Transverse colon (tissue), 4 donors: ENCODE results near the gene KRTAP10-1. TPM values are rescaled to one million over a fixed set of nuclear protein-coding genes. Genes with fewer than 3 reads are reported as not detected.

Experiments used
- DNase-seq: peaks from one replicate; pipeline ENCODE4 v3.0.0-alpha.2; 2019
- H3K27ac ChIP-seq, 4 donors: fragments of 200-600 bp; sonication (generic); 2 replicates each; pipeline ENCODE4 v1.5.1; 2016 to 2018; ENCODE audit warnings: inconsistent platforms in 4 of 4
- H3K27me3 ChIP-seq: fragments of 200-600 bp; sonication (generic); 2 replicates; pipeline ENCODE4 v1.5.1; 2017; ENCODE audit warnings: inconsistent platforms
- H3K36me3 ChIP-seq, 4 donors: fragments of 200-600 bp; sonication (generic); 2 replicates each; pipeline ENCODE4 v1.5.1; 2017 to 2019; ENCODE audit warnings: inconsistent platforms in 4 of 4
- H3K4me1 ChIP-seq, 4 donors: fragments of 200-600 bp; sonication (generic); 2 replicates each; pipeline ENCODE4 v1.5.1; 2017 to 2020; ENCODE audit warnings: inconsistent platforms in 4 of 4
- H3K4me3 ChIP-seq, 4 donors: fragments of 200-600 bp; sonication (generic); 1 replicate in 1 of 4; 2 replicates in 3 of 4; pipeline versions ENCODE4 v1.5.1 to v1.6.1; 2017 to 2019; ENCODE audit warnings: inconsistent platforms in 4 of 4
- H3K9me3 ChIP-seq, 2 donors: fragments of 200-600 bp; sonication (generic); 2 replicates each; pipeline ENCODE4 v1.5.1; 2017 to 2019; ENCODE audit warnings: inconsistent platforms in 2 of 2
- CTCF ChIP-seq, 5 experiments: fragments of 200-600 bp in 3 of 5; fragments of 450-650 bp in 2 of 5; sonication (generic) in 3 of 5; IDR thresholded peaks; 1 replicate in 2 of 5; 2 replicates in 3 of 5; pipeline ENCODE4 v1.5.1; 2016 to 2017; ENCODE audit warnings: antibody characterized with exemption in 5 of 5, inconsistent platforms in 3 of 5, mild to moderate bottlenecking in 2 of 5, moderate library complexity in 1 of 5
- EP300 ChIP-seq: sonication (generic); formaldehyde crosslinking; IDR thresholded peaks from one replicate; pipeline ENCODE4 v1.6.1; 2017; ENCODE audit warnings: antibody characterized with exemption, low read depth
- POLR2A ChIP-seq: fragments of 450-650 bp; IDR thresholded peaks from one replicate; pipeline ENCODE4 v1.6.1; 2016; ENCODE audit warnings: antibody characterized with exemption, mild to moderate bottlenecking, moderate library complexity
- POLR2AphosphoS5 ChIP-seq, 3 donors: sonication (generic); formaldehyde crosslinking; IDR thresholded peaks; one replicate each; pipeline ENCODE4 v1.6.1; 2016; ENCODE audit warnings: antibody characterized with exemption in 3 of 3
- WGBS, 2 donors: methylation state at CpG; one replicate each; pipeline ENCODE4 v1.1.5; 2018; ENCODE audit warnings: low coverage in 1 of 2; 5-methylcytosine and 5-hydroxymethylcytosine counted together
- in situ Hi-C, 4 donors: fragments of 200-750 bp; cut with MboI; loops; one replicate each; pipeline versions ENCODE4 v1.15.0 to v1.15.1; 2017; ENCODE audit warnings: low sequenced_read_pairs in 3 of 4, low pct_ligation_motif_present in 1 of 4, low pct_unique_long_range_greater_than_20kb in 1 of 4
- intact Hi-C: fragments of 100-400 bp; cut with DNase I; formaldehyde crosslinking; loops from one replicate; pipeline ENCODE4 v1.15.1; 2023; ENCODE audit warnings: low total_unique reads
- total RNA-seq, 4 donors: library from RNA; depleted of rRNA; stranded (reverse); fragments of >200 nt; gene quantifications; one replicate each; pipeline ENCODE4 v1.1.0, GENCODE V29; 2016

Gene KRTAP10-1
- total RNA-seq, 4 donors from 2014 or later: not detected

- H3K27ac ChIP-seq: no peak overlapping the region
- no peak for DNase-seq
- no peaks in the 10 kb centered on the region for H3K36me3 ChIP-seq
- peaks cover 25% of the 10 kb centered on the region for H3K27me3 ChIP-seq
- no peak for TF ChIP-seq POLR2AphosphoS5 (IDR thresholded peaks at IDR 0.05)
- no peak for TF ChIP-seq EP300
- TF ChIP-seq CTCF (IDR thresholded peaks at IDR 0.05): no peak
- no peak for TF ChIP-seq POLR2A
- H3K4me3 ChIP-seq: no peak overlapping the region
- 88% methylated on average over 9 of the region's 23 CpGs; no CpG with 5 or more reads in 1 of the 2 donors for WGBS, 2 donors
- in situ Hi-C loops: loop anchor here in 2 of 4 donors (10.0 to 25.0 kb wide), 2 partner anchors 288 to 295 kb away; no protein-coding TSS in a partner anchor
- H3K9me3 ChIP-seq: no peaks in the 10 kb centered on the region
- H3K4me1 ChIP-seq: peaks cover 0 to 10% (median 0%) of the 10 kb centered on the region in 4 donors
- intact Hi-C loops: no loop called here
These were observed 40.4 kb downstream of the KRTAP10-1 start for GRCh38 chr21:44499631-44500030.

DNA sequence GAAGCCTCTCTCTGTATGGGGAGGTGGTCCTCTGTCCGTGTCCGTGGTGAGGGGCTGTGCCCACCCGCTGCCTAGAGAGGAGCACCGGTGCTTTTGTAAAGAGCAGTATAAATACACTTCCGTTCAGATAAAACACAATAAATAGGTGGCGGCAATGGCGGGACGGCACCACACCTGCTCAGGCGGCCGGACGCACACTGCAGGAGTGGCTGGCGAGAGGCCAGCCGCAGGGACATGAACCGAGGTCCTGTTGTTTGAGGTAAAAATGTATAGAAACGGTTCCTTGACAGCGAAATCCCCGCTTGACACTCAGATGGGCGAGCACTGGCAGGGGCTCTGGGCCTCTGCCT, 40.8 kb downstream of the KRTAP10-1 start:
- 30% methylated on average over 18 of the region's 18 CpGs; no CpG with 5 or more reads in 1 of the 2 donors for WGBS, 2 donors
- Histone ChIP-seq H3K36me3 (no peaks in the 10 kb centered on the region), H3K27ac (no peak overlapping the region), H3K4me3 (no peak overlapping the region), H3K9me3 (no peaks in the 10 kb centered on the region), H3K4me1 (peaks cover 0 to 10% (median 0%) of the 10 kb centered on the region in 4 donors), H3K27me3 (peaks cover 25% of the 10 kb centered on the region)
- in situ Hi-C loops: no loop called here
- TF ChIP-seq CTCF (IDR thresholded peaks at IDR 0.05) (no peak), POLR2AphosphoS5 (IDR thresholded peaks at IDR 0.05) (no peak), POLR2A (no peak), EP300 (no peak)
- intact Hi-C loops: no loop called here
- peak; percentile 27 for DNase-seq

DNA sequence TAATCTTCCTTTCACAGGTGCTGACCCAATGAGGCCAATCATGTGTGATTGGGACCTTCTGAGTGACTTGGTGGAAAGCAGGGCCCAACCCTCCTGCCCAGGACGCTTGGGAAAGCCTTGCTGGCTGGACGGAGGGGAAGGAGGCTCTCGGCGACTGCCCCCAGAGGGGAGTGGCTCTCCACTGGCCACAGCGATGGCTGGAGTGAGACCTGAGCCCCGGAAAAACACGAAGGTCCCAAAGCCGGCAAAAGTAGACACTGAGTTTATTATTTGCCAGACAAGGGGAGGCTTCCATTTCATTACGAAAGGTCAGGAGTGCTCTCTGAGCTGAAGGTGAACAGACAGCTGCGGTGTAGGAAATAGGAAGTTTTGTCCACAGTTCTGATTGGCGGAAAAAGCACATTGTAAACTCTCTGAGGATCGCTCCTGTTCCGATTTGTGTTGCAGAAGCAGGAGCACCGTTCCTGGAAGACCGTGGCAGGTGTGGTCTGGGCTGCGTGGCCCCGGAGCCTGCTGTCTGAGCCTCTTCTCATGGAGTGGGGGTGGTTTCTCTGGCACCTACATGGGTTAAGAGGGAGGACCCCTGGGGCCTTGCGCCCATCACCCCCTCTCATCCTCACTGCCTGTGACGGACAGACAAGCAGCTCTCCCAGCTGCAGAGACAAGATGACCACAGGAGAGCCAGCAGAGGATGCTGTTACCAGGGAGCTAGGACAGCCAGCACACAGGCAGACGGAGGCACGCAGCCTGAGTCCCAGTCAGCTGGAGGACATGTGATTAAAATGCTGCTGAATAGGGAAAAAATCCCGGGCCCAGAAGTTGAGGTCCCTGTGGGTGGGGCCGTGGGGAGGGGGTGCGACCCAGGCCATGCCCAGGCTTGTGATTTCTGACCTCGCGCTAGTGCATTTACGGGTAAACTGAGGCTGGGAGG, 41.5 kb downstream of the KRTAP10-1 start:
- Histone ChIP-seq H3K27me3 (peaks cover 25% of the 10 kb centered on the region), H3K27ac (no peak overlapping the region), H3K4me1 (peaks cover 0 to 10% (median 0%) of the 10 kb centered on the region in 4 donors), H3K9me3 (no peaks in the 10 kb centered on the region), H3K4me3 (no peak overlapping the region), H3K36me3 (no peaks in the 10 kb centered on the region)
- in situ Hi-C loops: no loop called here
- no peak for DNase-seq
- intact Hi-C loops: no loop called here
- TF ChIP-seq EP300: no peak
- TF ChIP-seq POLR2AphosphoS5 (IDR thresholded peaks at IDR 0.05): no peak
- no peak for TF ChIP-seq CTCF (IDR thresholded peaks at IDR 0.05)
- TF ChIP-seq POLR2A: no peak
- 53% methylated on average over 27 of the region's 27 CpGs; no CpG with 5 or more reads in 1 of the 2 donors for WGBS, 2 donors

GRCh38 chr21:44497703-44498126, 42.3 kb downstream of the KRTAP10-1 start:
- no peak overlapping the region for H3K4me3 ChIP-seq
- peaks cover 25% of the 10 kb centered on the region for H3K27me3 ChIP-seq
- no peak for DNase-seq
- H3K36me3 ChIP-seq: no peaks in the 10 kb centered on the region
- no peak for TF ChIP-seq CTCF (IDR thresholded peaks at IDR 0.05)
- H3K9me3 ChIP-seq: peaks cover under 1 to 5% of the 10 kb centered on the region in 2 donors
- H3K4me1 ChIP-seq: peaks cover 0 to 10% (median 0%) of the 10 kb centered on the region in 4 donors
- no peak overlapping the region for H3K27ac ChIP-seq
- WGBS, 2 donors: 47 to 65% methylated on average over 4 to 6 of the region's 6 CpGs
- intact Hi-C loops: no loop called here
- in situ Hi-C loops: no loop called here
